Smooth muscle cell (in vitro differentiated cells): ENCODE measurements around the gene DLEC1. TPM values are rescaled to one million over a fixed set of nuclear protein-coding genes. Genes with fewer than 3 reads are reported as not detected.
"Not testable (repeated sequence)": the region's sequence is repeated elsewhere in the genome, so short reads cannot be mapped to it uniquely, and the experiment has no call there.

Experiments
- DNase-seq: peaks from one replicate; lab custom pipeline; 2025; ENCODE audit not compliant: unreplicated experiment; lab: John Stamatoyannopoulos, UW
- H2AFZ ChIP-seq: fragments of 200-600 bp; sonication (generic); 2 replicates; pipeline ENCODE4 v1.6.0; 2016; ENCODE audit warnings: antibody characterized with exemption, low read depth, mild to moderate bottlenecking
- H3F3A ChIP-seq: fragments of 200-600 bp; sonication (generic); 2 replicates; pipeline ENCODE4 v1.6.0; 2017; ENCODE audit warnings: antibody characterized with exemption, low read depth
- H3K27ac ChIP-seq: fragments of 200-600 bp; sonication (generic); 2 replicates; pipeline ENCODE4 v1.5.1; 2016; ENCODE audit warnings: low read depth, mild to moderate bottlenecking
- H3K27me3 ChIP-seq: fragments of 200-600 bp; sonication (generic); 2 replicates; pipeline ENCODE4 v1.6.1; 2016; ENCODE audit warnings: low read depth, mild to moderate bottlenecking
- H3K36me3 ChIP-seq: fragments of 200-600 bp; sonication (generic); 2 replicates; pipeline ENCODE4 v1.5.1; 2016; ENCODE audit warnings: low read depth
- H3K4me1 ChIP-seq: fragments of 200-600 bp; sonication (generic); 2 replicates; pipeline ENCODE4 v1.5.1; 2016; ENCODE audit warnings: low read depth
- H3K4me2 ChIP-seq: fragments of 200-600 bp; sonication (generic); 2 replicates; pipeline ENCODE4 v1.6.0; 2016; ENCODE audit warnings: mild to moderate bottlenecking
- H3K4me3 ChIP-seq: fragments of 200-600 bp; sonication (generic); 2 replicates; pipeline ENCODE4 v1.5.1; 2016; ENCODE audit warnings: mild to moderate bottlenecking
- H3K79me2 ChIP-seq: fragments of 200-600 bp; sonication (generic); 2 replicates; pipeline ENCODE4 v1.6.0; 2016; ENCODE audit warnings: low read depth, mild to moderate bottlenecking
- H3K9ac ChIP-seq: fragments of 200-600 bp; sonication (generic); 2 replicates; pipeline ENCODE4 v1.6.0; 2016; ENCODE audit warnings: low read depth
- H3K9me3 ChIP-seq: fragments of 200-600 bp; sonication (generic); replicated peaks from 2 replicates; pipeline ENCODE4 v1.5.1; 2016; ENCODE audit warnings: low read depth
- H4K20me1 ChIP-seq: fragments of 200-600 bp; sonication (generic); 2 replicates; pipeline ENCODE4 v1.6.0; 2016; ENCODE audit warnings: low read depth
- WGBS: methylation state at CpG from one replicate; pipeline ENCODE4 v1.1.7; 2016; ENCODE audit warnings: low lambda C conversion rate; 5-methylcytosine and 5-hydroxymethylcytosine counted together
- polyA plus RNA-seq: library from polyadenylated mRNA; unstranded; fragments of >200 nt; fragmentation: Nextera tagmentation; extraction: Ambion mirVana; gene quantifications from 2 replicates; pipeline ENCODE4 v1.2.1, GENCODE V29; 2016
- total RNA-seq: library from RNA; depleted of rRNA; stranded (reverse); fragments of >200 nt; gene quantifications from 2 replicates; pipeline ENCODE4 v1.2.3, GENCODE V29; 2014
- TF ChIP-seq, protein P1 (sequence below): fragments of 200-600 bp; sonication (generic); IDR thresholded peaks from 2 replicates; pipeline ENCODE4 v1.5.1; 2017; ENCODE audit warnings: borderline replicate concordance, mild to moderate bottlenecking, antibody characterized with exemption; ENCODE audit not compliant: insufficient read depth, poor library complexity, severe bottlenecking

DLEC1 gene
- total and polyA plus RNA-seq, 2 experiments from 2014 or later: 0.27 to 0.61 TPM

DNA sequence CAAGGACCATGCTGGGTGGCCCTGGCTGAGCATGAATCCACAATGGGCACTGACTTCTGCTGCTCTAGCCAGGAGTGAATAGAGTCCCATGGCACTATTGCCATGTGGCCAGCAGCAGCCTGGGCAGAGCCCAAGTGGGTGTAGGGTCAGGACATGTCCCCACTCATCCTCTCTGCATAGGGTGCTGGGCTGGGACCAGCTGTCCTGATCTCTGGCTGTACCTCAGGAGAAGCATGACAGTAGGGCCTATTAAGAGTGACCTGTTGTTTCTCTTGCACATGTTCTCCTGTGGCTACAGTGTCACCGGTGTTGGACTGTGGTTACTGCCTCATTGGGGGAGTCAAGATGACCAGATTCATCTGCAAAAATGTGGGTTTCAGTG, 46.9 kb downstream of the DLEC1 start:
- H3K27ac ChIP-seq: no peak overlapping the region
- no peak for DNase-seq
- no peak overlapping the region for H3K9ac ChIP-seq
- no peak overlapping the region for H2AFZ ChIP-seq
- H3K4me3 ChIP-seq: no peak overlapping the region
- TF ChIP-seq, protein P1, sequence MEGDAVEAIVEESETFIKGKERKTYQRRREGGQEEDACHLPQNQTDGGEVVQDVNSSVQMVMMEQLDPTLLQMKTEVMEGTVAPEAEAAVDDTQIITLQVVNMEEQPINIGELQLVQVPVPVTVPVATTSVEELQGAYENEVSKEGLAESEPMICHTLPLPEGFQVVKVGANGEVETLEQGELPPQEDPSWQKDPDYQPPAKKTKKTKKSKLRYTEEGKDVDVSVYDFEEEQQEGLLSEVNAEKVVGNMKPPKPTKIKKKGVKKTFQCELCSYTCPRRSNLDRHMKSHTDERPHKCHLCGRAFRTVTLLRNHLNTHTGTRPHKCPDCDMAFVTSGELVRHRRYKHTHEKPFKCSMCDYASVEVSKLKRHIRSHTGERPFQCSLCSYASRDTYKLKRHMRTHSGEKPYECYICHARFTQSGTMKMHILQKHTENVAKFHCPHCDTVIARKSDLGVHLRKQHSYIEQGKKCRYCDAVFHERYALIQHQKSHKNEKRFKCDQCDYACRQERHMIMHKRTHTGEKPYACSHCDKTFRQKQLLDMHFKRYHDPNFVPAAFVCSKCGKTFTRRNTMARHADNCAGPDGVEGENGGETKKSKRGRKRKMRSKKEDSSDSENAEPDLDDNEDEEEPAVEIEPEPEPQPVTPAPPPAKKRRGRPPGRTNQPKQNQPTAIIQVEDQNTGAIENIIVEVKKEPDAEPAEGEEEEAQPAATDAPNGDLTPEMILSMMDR: no peak
- H3F3A ChIP-seq: no peaks in the 10 kb centered on the region
- H3K4me1 ChIP-seq: no peaks in the 10 kb centered on the region
- no peaks in the 10 kb centered on the region for H3K36me3 ChIP-seq
- H4K20me1 ChIP-seq: no peaks in the 10 kb centered on the region
- H3K79me2 ChIP-seq: no peaks in the 10 kb centered on the region
- no peaks in the 10 kb centered on the region for H3K27me3 ChIP-seq
- H3K4me2 ChIP-seq: no peak overlapping the region
- WGBS: 100% methylated on average over 1 of the region's 1 CpG
- no peaks in the 10 kb centered on the region for H3K9me3 ChIP-seq

DNA sequence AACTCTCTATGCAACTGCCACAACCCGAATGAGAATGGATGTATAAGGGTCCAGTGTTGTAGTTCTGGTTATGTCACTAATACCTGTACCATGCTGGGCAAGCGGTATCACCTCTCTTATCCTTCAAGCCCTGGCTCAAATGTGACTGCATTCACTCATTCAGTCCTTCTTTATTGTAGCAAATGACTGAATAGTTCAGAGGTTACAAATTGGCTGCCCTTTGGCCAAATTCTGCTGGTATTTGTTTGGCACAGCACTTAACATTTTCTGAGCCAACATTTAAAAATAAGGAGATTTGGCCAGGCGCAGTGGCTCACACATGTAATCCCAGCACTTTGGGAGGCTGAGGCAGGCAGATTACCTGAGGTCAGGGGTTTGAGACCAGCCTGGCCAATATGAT, 47.5 kb downstream of the DLEC1 start:
- no peaks in the 10 kb centered on the region for H3K9me3 ChIP-seq
- H3K27ac ChIP-seq: no peak overlapping the region
- no peak overlapping the region for H3K9ac ChIP-seq
- no peaks in the 10 kb centered on the region for H4K20me1 ChIP-seq
- no peaks in the 10 kb centered on the region for H3F3A ChIP-seq
- H2AFZ ChIP-seq: no peak overlapping the region
- H3K4me3 ChIP-seq: no peak overlapping the region
- no peaks in the 10 kb centered on the region for H3K79me2 ChIP-seq
- no peak for DNase-seq
- no peaks in the 10 kb centered on the region for H3K4me1 ChIP-seq
- WGBS: 99% methylated on average over 3 of the region's 3 CpGs
- peaks cover 2% of the 10 kb centered on the region for H3K27me3 ChIP-seq
- no peaks in the 10 kb centered on the region for H3K36me3 ChIP-seq
- H3K4me2 ChIP-seq: no peak overlapping the region
- TF ChIP-seq, protein P1: no peak

DNA sequence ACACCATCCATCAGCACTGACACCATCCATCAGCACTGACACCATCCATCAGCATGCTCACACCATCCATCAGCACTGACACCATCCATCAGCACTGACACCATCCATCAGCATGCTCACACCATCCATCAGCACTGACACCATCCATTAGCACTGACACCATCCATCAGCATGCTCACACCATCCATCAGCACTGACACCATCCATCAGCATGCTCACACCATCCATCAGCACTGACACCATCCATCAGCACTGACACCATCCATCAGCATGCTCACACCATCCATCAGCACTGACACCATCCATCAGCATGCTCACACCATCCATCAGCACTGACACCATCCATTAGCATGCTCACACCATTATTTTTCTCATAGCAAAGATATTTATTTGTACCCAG, 48.3 kb downstream of the DLEC1 start:
- not testable (repeated sequence) for H3K36me3 ChIP-seq, H3K4me1 ChIP-seq, H3K27me3 ChIP-seq, H3K4me2 ChIP-seq, H3K9ac ChIP-seq, H3F3A ChIP-seq, H4K20me1 ChIP-seq, H3K4me3 ChIP-seq, DNase-seq, H3K79me2 ChIP-seq, H3K9me3 ChIP-seq, H2AFZ ChIP-seq, H3K27ac ChIP-seq

DNA sequence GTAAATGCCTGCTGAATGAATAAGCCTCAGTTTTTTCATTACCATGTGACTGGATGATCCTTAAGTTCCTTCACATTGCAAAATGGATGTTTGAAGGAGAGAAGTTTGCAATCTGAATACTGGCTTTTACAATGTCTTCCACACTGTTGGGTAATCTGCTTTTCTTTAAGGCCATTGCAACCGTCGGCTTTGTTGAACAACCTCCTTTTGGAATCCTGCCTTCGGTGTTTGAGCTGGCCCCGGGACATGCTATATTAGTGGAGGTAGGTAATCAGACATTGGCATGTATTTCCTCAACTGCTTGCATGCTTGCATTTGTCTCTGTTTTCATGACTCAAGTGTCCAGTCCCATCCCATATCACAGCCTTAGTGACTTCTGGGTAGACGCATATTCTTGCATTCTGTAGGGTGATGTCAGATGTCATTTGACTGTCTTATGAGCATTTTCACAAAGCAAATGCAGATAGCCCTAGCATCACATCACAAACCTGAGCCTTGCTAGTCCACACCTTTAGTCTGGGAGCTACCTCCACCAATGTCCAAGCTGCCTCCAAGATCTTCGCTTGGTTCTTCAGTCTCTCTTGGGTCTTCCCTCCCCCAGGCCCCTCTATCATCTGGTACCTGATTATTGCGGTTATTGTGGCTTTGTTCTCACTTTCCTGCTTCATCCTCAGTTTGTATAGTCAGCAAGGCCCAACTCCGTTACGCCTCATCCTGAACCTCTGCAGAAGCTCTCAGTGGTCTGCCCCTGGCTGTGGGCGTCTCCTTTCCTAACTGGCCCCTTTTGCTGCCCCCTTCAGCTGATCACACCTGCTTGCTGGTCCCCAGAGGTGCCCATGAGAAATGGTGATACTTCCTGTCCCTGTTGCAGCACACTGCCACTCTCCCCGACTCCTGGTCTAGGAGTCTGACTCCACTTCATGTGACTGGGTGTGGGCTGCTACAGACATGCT, 49.4 kb downstream of the DLEC1 start:
- Histone ChIP-seq H3K4me2 (no peak overlapping the region), H3K9me3 (no peaks in the 10 kb centered on the region), H3K36me3 (no peaks in the 10 kb centered on the region), H3K4me1 (no peaks in the 10 kb centered on the region), H3K27me3 (peaks cover 10% of the 10 kb centered on the region), H3F3A (no peaks in the 10 kb centered on the region), H2AFZ (no peak overlapping the region), H4K20me1 (no peaks in the 10 kb centered on the region), H3K4me3 (no peak overlapping the region), H3K9ac (no peak overlapping the region), H3K27ac (no peak overlapping the region), H3K79me2 (no peaks in the 10 kb centered on the region)
- WGBS: 94% methylated on average over 11 of the region's 11 CpGs
- DNase-seq: no peak
- TF ChIP-seq, protein P1: no peak
